Amniotic stem cell (primary cell): ENCODE results near the gene SLC35G2.
"Not testable (repeated sequence)": the region's sequence is repeated elsewhere in the genome, so short reads cannot be mapped to it uniquely, and the experiment has no call there.

ENCODE experiments used
- DNase-seq: peaks from one replicate; lab custom pipeline; 2025; lab: John Stamatoyannopoulos, UW

Gene SLC35G2

GRCh38 chr3:136885357-136886213 is 66.7 kb downstream of the SLC35G2 start:
- no peak for DNase-seq

- no peak for DNase-seq
Observed at GRCh38 chr3:136889947-136890346, 71.0 kb downstream of the SLC35G2 start.

GRCh38 chr3:136891934-136892855 is 73.3 kb downstream of the SLC35G2 start:
- DNase-seq, result no peak

- DNase-seq, result no peak
Observed at GRCh38 chr3:136893848-136894443, 75.0 kb downstream of the SLC35G2 start.

- DNase-seq, result not testable (repeated sequence)
Observed at GRCh38 chr3:136897171-136897570, 78.2 kb downstream of the SLC35G2 start.

- no peak for DNase-seq
Observed at GRCh38 chr3:136898549-136898948, 79.6 kb downstream of the SLC35G2 start.

GRCh38 chr3:136898954-136899353 is 80.0 kb downstream of the SLC35G2 start:
- no peak for DNase-seq

- DNase-seq, result no peak
Observed at GRCh38 chr3:136899622-136900158, 80.8 kb downstream of the SLC35G2 start.

- not testable (repeated sequence) for DNase-seq
Observed at GRCh38 chr3:136900694-136901093, 81.8 kb downstream of the SLC35G2 start.

GRCh38 chr3:136901391-136901790 is 82.5 kb downstream of the SLC35G2 start:
- DNase-seq, result no peak

GRCh38 chr3:136902530-136902929 is 83.6 kb downstream of the SLC35G2 start:
- DNase-seq, result not testable (repeated sequence)

- DNase-seq, result no peak
Observed at GRCh38 chr3:136903899-136904298, 85.0 kb downstream of the SLC35G2 start.

- no peak for DNase-seq
Observed at GRCh38 chr3:136904746-136905145, 85.8 kb downstream of the SLC35G2 start.
